ENCODE results near the gene SPRY1.
A peak's percentile ranks its signal among the peaks of the same experiment; 100 is the strongest.

Gene SPRY1

DNA sequence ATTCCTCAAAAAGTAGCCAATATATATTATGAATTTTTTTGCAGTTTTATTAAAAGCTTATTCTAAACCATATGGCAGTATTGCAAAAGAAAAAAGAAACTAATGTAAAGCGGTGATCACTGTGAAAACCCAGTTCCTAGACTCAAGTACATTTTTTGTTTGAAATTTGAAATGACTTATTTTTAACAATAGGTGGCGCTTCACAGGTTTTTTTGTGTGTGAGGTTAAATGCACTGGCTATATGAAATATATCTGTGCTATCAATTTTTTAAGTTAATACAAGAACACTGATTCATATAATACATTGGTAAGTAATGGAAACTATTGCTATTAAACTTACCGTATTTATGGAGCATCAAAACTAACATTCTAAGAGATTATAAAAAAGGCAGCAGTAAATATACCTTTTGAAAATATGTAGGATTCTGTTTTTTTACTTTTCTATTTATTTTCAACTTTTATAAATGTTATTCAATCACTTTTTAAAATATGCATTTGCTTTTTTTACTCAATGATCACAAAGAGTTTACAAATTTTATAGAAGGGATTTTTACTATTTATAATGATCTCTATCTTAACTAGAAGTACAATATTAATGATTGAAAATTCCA is 5.6 kb upstream of the SPRY1 start:
- DNase-seq (no peak), ATAC-seq (replicated peaks) (peak; percentile 55)
- no peak overlapping the region for H3K27ac Mint-ChIP-seq
- peaks cover 6% of the 10 kb centered on the region in 2 donors for H3K27me3 Mint-ChIP-seq
- no peaks in the 10 kb centered on the region for H3K4me1 Mint-ChIP-seq (ENCODE audit: low read depth in 2 of 2)
- peaks cover 5% of the 10 kb centered on the region for H3K36me3 Mint-ChIP-seq (ENCODE audit: insufficient read depth)
- no peaks in the 10 kb centered on the region for H3K9me3 Mint-ChIP-seq
- H3K4me3 Mint-ChIP-seq = no peak overlapping the region

DNA sequence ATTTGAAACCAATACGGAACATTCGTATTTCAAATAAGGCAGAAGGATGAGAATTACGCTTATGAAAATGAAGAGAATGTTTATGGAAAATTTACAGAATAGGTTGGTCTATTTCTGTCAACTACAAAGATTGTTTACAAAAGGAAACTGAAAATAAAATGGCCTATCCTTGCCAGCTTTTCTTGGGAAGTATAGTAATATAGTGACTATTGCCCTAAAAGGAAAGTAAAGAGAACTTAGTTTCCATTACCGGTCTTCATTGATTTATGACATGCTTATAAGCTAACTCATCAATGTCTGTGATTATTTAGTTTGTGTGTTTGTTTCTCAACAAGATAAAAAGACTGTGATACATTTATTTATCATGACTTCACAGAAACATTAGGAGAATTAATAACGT is 2.9 kb upstream of the SPRY1 start:
- DNase-seq (no peak), ATAC-seq (replicated peaks) (no peak)
- Mint-ChIP-seq H3K27ac (no peak overlapping the region), H3K36me3 (ENCODE audit: insufficient read depth) (peaks cover 24% of the 10 kb centered on the region), H3K27me3 (peaks cover 2 to 12% of the 10 kb centered on the region in 2 donors), H3K4me1 (ENCODE audit: low read depth in 2 of 2) (peaks cover 7 to 11% of the 10 kb centered on the region in 2 donors), H3K9me3 (no peaks in the 10 kb centered on the region), H3K4me3 (no peak overlapping the region)

GRCh38 chr4:123397144-123398065 is 810 bp downstream of the SPRY1 start:
- Mint-ChIP-seq H3K36me3 (ENCODE audit: insufficient read depth) (peaks cover 35% of the 10 kb centered on the region), H3K4me3 (peak overlapping the region; percentile 86 to 88), H3K27me3 (peaks cover 19 to 25% of the 10 kb centered on the region in 2 donors), H3K27ac (peak overlapping the region; percentile 94), H3K9me3 (no peaks in the 10 kb centered on the region), H3K4me1 (ENCODE audit: low read depth in 2 of 2) (peaks cover 18 to 23% of the 10 kb centered on the region in 2 donors)
- ATAC-seq (replicated peaks) (peak; percentile 25), DNase-seq (peak; percentile 39 to 47 (median 45))

GRCh38 chr4:123398066-123398852 is 1.7 kb downstream of the SPRY1 start:
- Mint-ChIP-seq H3K27ac (peak overlapping the region; percentile 94), H3K4me3 (peak overlapping the region; percentile 86 to 89), H3K9me3 (no peaks in the 10 kb centered on the region), H3K36me3 (ENCODE audit: insufficient read depth) (peaks cover 31% of the 10 kb centered on the region), H3K27me3 (peaks cover 23 to 33% of the 10 kb centered on the region in 2 donors), H3K4me1 (ENCODE audit: low read depth in 2 of 2) (peaks cover 19 to 23% of the 10 kb centered on the region in 2 donors)
- DNase-seq = peak; percentile 54 to 66 (median 57)
- ATAC-seq (replicated peaks) = peak; percentile 61

GRCh38 chr4:123398853-123399626 is 2.4 kb downstream of the SPRY1 start:
- DNase-seq = peak; percentile 45 to 56 (median 54)
- peaks cover 31% of the 10 kb centered on the region for H3K36me3 Mint-ChIP-seq (ENCODE audit: insufficient read depth)
- H3K27ac Mint-ChIP-seq = peak overlapping the region; percentile 11 to 91

DNA sequence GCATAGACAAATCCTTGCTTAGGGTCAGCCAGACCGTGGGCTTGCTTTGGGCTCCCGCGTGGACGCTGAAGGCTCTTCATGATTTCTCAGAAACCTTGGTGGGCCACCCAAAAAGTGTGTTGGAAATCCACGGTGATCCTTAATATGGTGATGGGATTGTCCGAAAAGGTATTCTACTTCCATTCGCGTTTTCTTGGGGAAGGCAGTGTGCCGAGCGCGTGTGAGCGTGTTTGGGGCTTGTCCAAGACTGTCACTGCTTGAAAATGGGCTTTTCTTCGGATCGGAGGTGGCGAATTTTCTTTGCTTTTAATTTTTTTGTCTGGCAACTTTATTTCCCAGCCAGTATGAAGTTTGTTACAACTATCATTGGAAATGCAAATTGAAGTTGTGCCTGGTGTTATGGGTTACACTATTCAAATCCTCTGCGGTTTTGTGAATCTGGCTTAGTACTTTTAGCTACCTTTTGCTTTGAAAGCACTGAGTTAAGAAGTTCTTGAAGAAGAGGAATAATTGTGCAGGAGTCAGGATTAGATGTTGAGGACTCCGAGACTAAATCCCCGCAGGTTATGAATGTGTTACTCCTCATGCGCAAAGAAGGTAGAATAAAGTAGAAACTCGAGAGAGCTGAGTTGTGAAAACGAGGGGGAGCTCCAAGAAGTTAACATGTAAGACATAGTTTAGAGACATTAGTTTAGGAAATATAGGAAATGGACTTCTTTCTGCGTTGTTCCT is 3.2 kb downstream of the SPRY1 start:
- no peaks in the 10 kb centered on the region for H3K9me3 Mint-ChIP-seq
- peaks cover 23 to 34% of the 10 kb centered on the region in 2 donors for H3K27me3 Mint-ChIP-seq
- H3K27ac Mint-ChIP-seq = peak overlapping the region; percentile 11 to 91
- H3K4me3 Mint-ChIP-seq = peak overlapping the region; percentile 84 to 89
- ATAC-seq (replicated peaks) = no peak
- no peak for DNase-seq
- H3K4me1 Mint-ChIP-seq (ENCODE audit: low read depth in 2 of 2) = peaks cover 19 to 23% of the 10 kb centered on the region in 2 donors
- peaks cover 31% of the 10 kb centered on the region for H3K36me3 Mint-ChIP-seq (ENCODE audit: insufficient read depth)

More at GRCh38 chr4:123398853-123399626, 2.4 kb downstream of the SPRY1 start:
- Mint-ChIP-seq H3K27me3 (peaks cover 23 to 34% of the 10 kb centered on the region in 2 donors), H3K9me3 (no peaks in the 10 kb centered on the region), H3K4me3 (peak overlapping the region; percentile 84 to 89), H3K4me1 (ENCODE audit: low read depth in 2 of 2) (peaks cover 19 to 23% of the 10 kb centered on the region in 2 donors)
- peak; percentile 59 for ATAC-seq (replicated peaks)

- H3K4me3 Mint-ChIP-seq = no peak overlapping the region
- H3K36me3 Mint-ChIP-seq (ENCODE audit: insufficient read depth) = peaks cover 27% of the 10 kb centered on the region
- H3K27me3 Mint-ChIP-seq = peaks cover 23 to 30% of the 10 kb centered on the region in 2 donors
- no peak overlapping the region for H3K27ac Mint-ChIP-seq
- H3K9me3 Mint-ChIP-seq = no peaks in the 10 kb centered on the region
- H3K4me1 Mint-ChIP-seq (ENCODE audit: low read depth in 2 of 2) = peaks cover 16 to 20% of the 10 kb centered on the region in 2 donors
- ATAC-seq (replicated peaks) (no peak), DNase-seq (no peak)
Measured at GRCh38 chr4:123401271-123402120, 4.9 kb downstream of the SPRY1 start.

GRCh38 chr4:123402121-123402465 is 5.5 kb downstream of the SPRY1 start:
- no peak overlapping the region for H3K4me3 Mint-ChIP-seq
- H3K9me3 Mint-ChIP-seq = no peaks in the 10 kb centered on the region
- peaks cover 25% of the 10 kb centered on the region for H3K36me3 Mint-ChIP-seq (ENCODE audit: insufficient read depth)
- ATAC-seq (replicated peaks) = no peak
- no peak for DNase-seq
- H3K27me3 Mint-ChIP-seq = peaks cover 23 to 28% of the 10 kb centered on the region in 2 donors
- H3K27ac Mint-ChIP-seq = no peak overlapping the region
- H3K4me1 Mint-ChIP-seq (ENCODE audit: low read depth in 2 of 2) = peaks cover 14 to 17% of the 10 kb centered on the region in 2 donors

- Mint-ChIP-seq H3K4me3 (no peak overlapping the region), H3K27ac (no peak overlapping the region), H3K9me3 (no peaks in the 10 kb centered on the region), H3K4me1 (ENCODE audit: low read depth in 2 of 2) (peaks cover 12% of the 10 kb centered on the region in 2 donors), H3K27me3 (peaks cover 23 to 28% of the 10 kb centered on the region in 2 donors), H3K36me3 (ENCODE audit: insufficient read depth) (peaks cover 15% of the 10 kb centered on the region)
- no peak for ATAC-seq (replicated peaks)
- no peak for DNase-seq
Measured at GRCh38 chr4:123403080-123403604, 6.5 kb downstream of the SPRY1 start.

DNA sequence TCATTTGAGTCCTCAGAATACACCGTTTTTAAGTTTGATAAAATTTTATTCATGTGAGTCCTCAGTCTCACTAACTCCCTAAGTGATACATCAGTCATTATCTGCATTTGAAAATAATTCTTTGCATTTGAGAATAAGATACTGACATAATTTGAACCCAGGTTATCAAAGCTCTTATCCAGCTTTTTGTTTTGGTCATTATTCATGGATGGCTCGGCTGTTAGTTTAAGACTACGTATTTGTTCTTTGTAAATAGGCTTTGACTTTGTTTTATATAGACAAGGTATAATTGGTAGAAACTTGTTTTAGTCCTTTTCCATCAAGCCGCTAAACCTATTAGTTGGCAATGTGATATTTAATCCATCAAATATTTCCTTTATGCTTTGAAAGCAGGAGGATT is 7.9 kb downstream of the SPRY1 start:
- Mint-ChIP-seq H3K9me3 (no peaks in the 10 kb centered on the region), H3K4me3 (no peak overlapping the region), H3K27ac (no peak overlapping the region), H3K36me3 (ENCODE audit: insufficient read depth) (peaks cover 4% of the 10 kb centered on the region), H3K4me1 (ENCODE audit: low read depth in 2 of 2) (peaks cover 4 to 9% of the 10 kb centered on the region in 2 donors), H3K27me3 (peaks cover 21 to 26% of the 10 kb centered on the region in 2 donors)
- DNase-seq (no peak), ATAC-seq (replicated peaks) (no peak)

DNA sequence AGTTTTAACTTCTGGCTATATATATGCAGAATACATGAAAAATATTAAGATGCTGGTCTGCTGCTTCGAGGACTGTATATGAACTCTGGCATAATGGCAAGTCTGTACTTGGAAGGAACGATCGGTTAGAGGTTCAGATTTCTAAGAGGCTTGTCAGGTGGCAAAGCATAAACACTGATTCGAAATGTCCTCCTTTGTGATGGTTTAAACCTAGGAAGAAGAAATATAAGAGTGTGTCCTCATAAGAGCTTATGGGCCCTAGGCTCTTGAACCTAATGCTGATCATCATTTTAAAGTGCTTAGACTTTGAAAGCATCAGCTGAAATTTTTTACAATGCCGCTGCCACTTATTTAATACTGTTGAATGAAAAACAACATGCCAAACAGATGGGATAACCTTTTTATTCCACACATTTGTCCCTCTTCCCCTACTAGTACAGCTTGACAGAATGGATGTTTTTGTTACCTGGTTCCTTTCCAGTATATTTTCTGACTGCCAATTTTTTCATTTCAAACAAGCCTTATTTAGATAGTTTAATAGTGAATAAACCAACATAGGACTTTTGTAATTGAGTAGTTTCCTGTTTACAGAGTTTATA is 8.8 kb downstream of the SPRY1 start:
- Mint-ChIP-seq H3K27me3 (peaks cover 14 to 19% of the 10 kb centered on the region in 2 donors), H3K36me3 (ENCODE audit: insufficient read depth) (no peaks in the 10 kb centered on the region), H3K4me3 (no peak overlapping the region), H3K9me3 (no peaks in the 10 kb centered on the region), H3K27ac (no peak overlapping the region), H3K4me1 (ENCODE audit: low read depth in 2 of 2) (peaks cover 0 to 3% of the 10 kb centered on the region in 2 donors)
- no peak for DNase-seq
- no peak for ATAC-seq (replicated peaks)

All from effector memory CD8-positive, alpha-beta T cell (primary cell).